ENCODE results near the gene SPDYC. TPM values are rescaled to one million over a fixed set of nuclear protein-coding genes. Genes with fewer than 3 reads are reported as not detected.
A peak's percentile ranks its signal among the peaks of the same experiment; 100 is the strongest.
"Not testable (repeated sequence)": the region's sequence is repeated elsewhere in the genome, so short reads cannot be mapped to it uniquely, and the experiment has no call there.

SPDYC gene
- total and polyA plus RNA-seq, 4 donors = not detected

- H3K4me1 ChIP-seq (ENCODE audit: control insufficient read depth in 1 of 2, insufficient read depth in 2 of 2, low read length in 2 of 2) = no peaks in the 10 kb centered on the region
- H3K27me3 ChIP-seq (ENCODE audit: control insufficient read depth in 1 of 2, insufficient read depth in 2 of 2, low read length in 1 of 2) = no peaks in the 10 kb centered on the region
- no peak overlapping the region for H3K4me3 ChIP-seq (ENCODE audit: low read length in 2 of 2)
- ATAC-seq (ENCODE audit: low FRiP score) (no peak), DNase-seq (no peak)
- intact Hi-C loops (cut with DNase I) = no loop called here
- no peak overlapping the region for H3K27ac ChIP-seq (ENCODE audit: low read depth in 1 of 2, low read length in 2 of 2)
- 73 to 86% methylated on average over 2 of the region's 2 CpGs for WGBS, 2 donors
- H3K36me3 ChIP-seq (ENCODE audit: control insufficient read depth in 1 of 2, insufficient read depth in 2 of 2, low read length in 1 of 2) = no peaks in the 10 kb centered on the region
- no peaks in the 10 kb centered on the region for H3K9me3 ChIP-seq (ENCODE audit: control insufficient read depth, low read length)
These were observed 22.5 kb upstream of the SPDYC start for GRCh38 chr11:65147352-65148075.

GRCh38 chr11:65148657-65149056, 21.4 kb upstream of the SPDYC start:
- no peaks in the 10 kb centered on the region for H3K4me1 ChIP-seq (ENCODE audit: control insufficient read depth in 1 of 2, insufficient read depth in 2 of 2, low read length in 2 of 2)
- intact Hi-C loops (cut with DNase I) = no loop called here
- no peaks in the 10 kb centered on the region for H3K36me3 ChIP-seq (ENCODE audit: control insufficient read depth in 1 of 2, insufficient read depth in 2 of 2, low read length in 1 of 2)
- H3K9me3 ChIP-seq (ENCODE audit: control insufficient read depth, low read length) = no peaks in the 10 kb centered on the region
- H3K27ac ChIP-seq (ENCODE audit: low read depth in 1 of 2, low read length in 2 of 2) = no peak overlapping the region
- no peak for ATAC-seq (ENCODE audit: low FRiP score)
- DNase-seq = peak in 1 of 2 donors; percentile 35
- 82 to 90% methylated on average over 5 of the region's 5 CpGs for WGBS, 2 donors
- H3K27me3 ChIP-seq (ENCODE audit: control insufficient read depth in 1 of 2, insufficient read depth in 2 of 2, low read length in 1 of 2) = no peaks in the 10 kb centered on the region
- no peak overlapping the region for H3K4me3 ChIP-seq (ENCODE audit: low read length in 2 of 2)

GRCh38 chr11:65150131-65150508, 19.9 kb upstream of the SPDYC start:
- H3K36me3 ChIP-seq (ENCODE audit: control insufficient read depth in 1 of 2, insufficient read depth in 2 of 2, low read length in 1 of 2); H3K4me1 ChIP-seq (ENCODE audit: control insufficient read depth in 1 of 2, insufficient read depth in 2 of 2, low read length in 2 of 2); H3K27ac ChIP-seq (ENCODE audit: low read depth in 1 of 2, low read length in 2 of 2); H3K4me3 ChIP-seq (ENCODE audit: low read length in 2 of 2); ATAC-seq (ENCODE audit: low FRiP score); H3K9me3 ChIP-seq (ENCODE audit: control insufficient read depth, low read length); DNase-seq; intact Hi-C loops (cut with DNase I); H3K27me3 ChIP-seq (ENCODE audit: control insufficient read depth in 1 of 2, insufficient read depth in 2 of 2, low read length in 1 of 2): not testable (repeated sequence)
- WGBS, 2 donors = 50 to 51% methylated on average over 10 of the region's 10 CpGs

- Histone ChIP-seq H3K27me3 (ENCODE audit: control insufficient read depth in 1 of 2, insufficient read depth in 2 of 2, low read length in 1 of 2) (no peaks in the 10 kb centered on the region), H3K4me1 (ENCODE audit: control insufficient read depth in 1 of 2, insufficient read depth in 2 of 2, low read length in 2 of 2) (no peaks in the 10 kb centered on the region), H3K27ac (ENCODE audit: low read depth in 1 of 2, low read length in 2 of 2) (peak overlapping the region in 1 of 2 donors; percentile 0), H3K36me3 (ENCODE audit: control insufficient read depth in 1 of 2, insufficient read depth in 2 of 2, low read length in 1 of 2) (no peaks in the 10 kb centered on the region), H3K4me3 (ENCODE audit: low read length in 2 of 2) (no peak overlapping the region), H3K9me3 (ENCODE audit: control insufficient read depth, low read length) (no peaks in the 10 kb centered on the region)
- DNase-seq = peak; percentile 93 to 95
- intact Hi-C loops (cut with DNase I) = no loop called here
- ATAC-seq (ENCODE audit: low FRiP score) = peak; percentile 90
- 3% methylated on average over 12 of the region's 12 CpGs for WGBS, 2 donors
These were observed 19.3 kb upstream of the SPDYC start for GRCh38 chr11:65150509-65151299.

GRCh38 chr11:65151331-65151899, 18.6 kb upstream of the SPDYC start:
- no peaks in the 10 kb centered on the region for H3K36me3 ChIP-seq (ENCODE audit: control insufficient read depth in 1 of 2, insufficient read depth in 2 of 2, low read length in 1 of 2)
- ATAC-seq (ENCODE audit: low FRiP score) = no peak
- H3K27ac ChIP-seq (ENCODE audit: low read depth in 1 of 2, low read length in 2 of 2) = no peak overlapping the region
- peak in 1 of 2 donors; percentile 6 for DNase-seq
- H3K4me3 ChIP-seq (ENCODE audit: low read length in 2 of 2) = no peak overlapping the region
- H3K27me3 ChIP-seq (ENCODE audit: control insufficient read depth in 1 of 2, insufficient read depth in 2 of 2, low read length in 1 of 2) = no peaks in the 10 kb centered on the region
- no peaks in the 10 kb centered on the region for H3K9me3 ChIP-seq (ENCODE audit: control insufficient read depth, low read length)
- no peaks in the 10 kb centered on the region for H3K4me1 ChIP-seq (ENCODE audit: control insufficient read depth in 1 of 2, insufficient read depth in 2 of 2, low read length in 2 of 2)
- 82 to 88% methylated on average over 3 of the region's 3 CpGs for WGBS, 2 donors
- intact Hi-C loops (cut with DNase I) = no loop called here

- intact Hi-C loops (cut with DNase I) = no loop called here
These were observed 17.9 kb upstream of the SPDYC start for GRCh38 chr11:65152122-65152521.

GRCh38 chr11:65156256-65156655, 13.8 kb upstream of the SPDYC start:
- 94 to 96% methylated on average over 3 of the region's 3 CpGs for whole genome bisulfite sequencing, 2 donors
- ATAC-seq (ENCODE audit: low FRiP score) (no peak), DNase-seq (no peak)
- Histone ChIP-seq H3K4me1 (ENCODE audit: control insufficient read depth in 1 of 2, insufficient read depth in 2 of 2, low read length in 2 of 2) (no peaks in the 10 kb centered on the region), H3K27ac (ENCODE audit: low read depth in 1 of 2, low read length in 2 of 2) (no peak overlapping the region), H3K27me3 (ENCODE audit: control insufficient read depth in 1 of 2, insufficient read depth in 2 of 2, low read length in 1 of 2) (no peaks in the 10 kb centered on the region), H3K36me3 (ENCODE audit: control insufficient read depth in 1 of 2, insufficient read depth in 2 of 2, low read length in 1 of 2) (no peaks in the 10 kb centered on the region), H3K4me3 (ENCODE audit: low read length in 2 of 2) (no peak overlapping the region), H3K9me3 (ENCODE audit: control insufficient read depth, low read length) (no peaks in the 10 kb centered on the region)
- intact Hi-C loops (cut with DNase I) = no loop called here

More at GRCh38 chr11:65152122-65152521, 17.9 kb upstream of the SPDYC start:
- no peaks in the 10 kb centered on the region for H3K9me3 ChIP-seq (ENCODE audit: control insufficient read depth, low read length)
- H3K27me3 ChIP-seq (ENCODE audit: control insufficient read depth in 1 of 2, insufficient read depth in 2 of 2, low read length in 1 of 2) = no peaks in the 10 kb centered on the region
- WGBS, 2 donors = 77 to 94% methylated on average over 2 of the region's 2 CpGs
- ATAC-seq (ENCODE audit: low FRiP score) (no peak), DNase-seq (no peak)
- H3K4me1 ChIP-seq (ENCODE audit: control insufficient read depth in 1 of 2, insufficient read depth in 2 of 2, low read length in 2 of 2) = no peaks in the 10 kb centered on the region
- H3K36me3 ChIP-seq (ENCODE audit: control insufficient read depth in 1 of 2, insufficient read depth in 2 of 2, low read length in 1 of 2) = no peaks in the 10 kb centered on the region
- no peak overlapping the region for H3K27ac ChIP-seq (ENCODE audit: low read depth in 1 of 2, low read length in 2 of 2)
- no peak overlapping the region for H3K4me3 ChIP-seq (ENCODE audit: low read length in 2 of 2)

- DNase-seq (no peak), ATAC-seq (ENCODE audit: low FRiP score) (no peak)
- H3K36me3 ChIP-seq (ENCODE audit: control insufficient read depth in 1 of 2, insufficient read depth in 2 of 2, low read length in 1 of 2) = no peaks in the 10 kb centered on the region
- H3K27me3 ChIP-seq (ENCODE audit: control insufficient read depth in 1 of 2, insufficient read depth in 2 of 2, low read length in 1 of 2) = no peaks in the 10 kb centered on the region
- H3K27ac ChIP-seq (ENCODE audit: low read depth in 1 of 2, low read length in 2 of 2) = no peak overlapping the region
- H3K4me1 ChIP-seq (ENCODE audit: control insufficient read depth in 1 of 2, insufficient read depth in 2 of 2, low read length in 2 of 2) = no peaks in the 10 kb centered on the region
- 90 to 96% methylated on average over 3 of the region's 3 CpGs for WGBS, 2 donors
- no peaks in the 10 kb centered on the region for H3K9me3 ChIP-seq (ENCODE audit: control insufficient read depth, low read length)
- H3K4me3 ChIP-seq (ENCODE audit: low read length in 2 of 2) = no peak overlapping the region
- intact Hi-C loops (cut with DNase I) = no loop called here
These were observed 13.1 kb upstream of the SPDYC start for GRCh38 chr11:65156926-65157325.
